ENCODE data around the gene CCDC178.

CCDC178 gene

DNA sequence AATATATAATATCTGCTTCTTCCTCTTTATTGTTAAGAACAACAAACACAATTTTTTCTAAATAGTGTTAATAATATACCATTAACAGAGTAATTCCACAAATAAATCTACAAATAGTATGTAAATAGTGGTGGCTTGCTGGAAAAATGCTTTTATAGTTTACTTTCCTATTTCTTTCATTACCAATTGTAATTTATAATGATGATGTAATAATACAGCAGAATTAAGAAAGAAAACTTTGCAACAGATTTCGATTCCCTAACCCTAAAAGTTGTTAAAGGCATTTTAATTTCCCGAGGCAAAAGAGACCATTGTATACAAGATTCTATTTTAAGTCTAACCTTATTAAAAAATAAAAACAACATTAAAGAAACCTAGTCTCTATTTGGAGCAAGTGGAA, 307.9 kb downstream of the CCDC178 start:
- no peak overlapping the region for H3K4me3 ChIP-seq (ENCODE audit: low read length)
- no peak for DNase-seq (ENCODE audit: low read depth)
- TF ChIP-seq, protein P1, sequence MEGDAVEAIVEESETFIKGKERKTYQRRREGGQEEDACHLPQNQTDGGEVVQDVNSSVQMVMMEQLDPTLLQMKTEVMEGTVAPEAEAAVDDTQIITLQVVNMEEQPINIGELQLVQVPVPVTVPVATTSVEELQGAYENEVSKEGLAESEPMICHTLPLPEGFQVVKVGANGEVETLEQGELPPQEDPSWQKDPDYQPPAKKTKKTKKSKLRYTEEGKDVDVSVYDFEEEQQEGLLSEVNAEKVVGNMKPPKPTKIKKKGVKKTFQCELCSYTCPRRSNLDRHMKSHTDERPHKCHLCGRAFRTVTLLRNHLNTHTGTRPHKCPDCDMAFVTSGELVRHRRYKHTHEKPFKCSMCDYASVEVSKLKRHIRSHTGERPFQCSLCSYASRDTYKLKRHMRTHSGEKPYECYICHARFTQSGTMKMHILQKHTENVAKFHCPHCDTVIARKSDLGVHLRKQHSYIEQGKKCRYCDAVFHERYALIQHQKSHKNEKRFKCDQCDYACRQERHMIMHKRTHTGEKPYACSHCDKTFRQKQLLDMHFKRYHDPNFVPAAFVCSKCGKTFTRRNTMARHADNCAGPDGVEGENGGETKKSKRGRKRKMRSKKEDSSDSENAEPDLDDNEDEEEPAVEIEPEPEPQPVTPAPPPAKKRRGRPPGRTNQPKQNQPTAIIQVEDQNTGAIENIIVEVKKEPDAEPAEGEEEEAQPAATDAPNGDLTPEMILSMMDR (conservative IDR thresholded peaks at IDR 0.05; ENCODE audit: low read depth, low read length) = no peak

DNA sequence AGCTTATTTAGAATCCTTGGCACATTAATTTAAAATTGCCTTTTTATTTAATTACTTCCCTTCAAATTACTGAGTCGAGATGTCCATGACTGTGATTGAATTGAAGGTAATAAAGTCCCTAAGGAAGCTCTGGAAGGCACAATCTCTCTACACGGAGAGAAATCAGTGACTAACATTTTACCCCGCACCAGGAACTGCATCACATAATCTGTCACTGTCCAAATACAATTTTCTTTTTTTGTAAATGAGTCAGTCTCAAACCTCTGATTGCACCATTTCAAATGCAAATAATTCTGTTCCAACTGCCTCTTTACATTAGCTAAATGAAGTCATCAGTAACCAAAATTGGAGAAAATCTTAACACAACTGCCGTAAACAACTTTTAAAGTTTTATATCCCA, 311.9 kb downstream of the CCDC178 start:
- DNase-seq (ENCODE audit: low read depth) = no peak
- TF ChIP-seq, protein P1 (conservative IDR thresholded peaks at IDR 0.05; ENCODE audit: low read depth, low read length) = no peak
- no peak overlapping the region for H3K4me3 ChIP-seq (ENCODE audit: low read length)

GRCh38 chr18:33123862-33124518, 316.5 kb downstream of the CCDC178 start:
- no peak for DNase-seq (ENCODE audit: low read depth)
- TF ChIP-seq, protein P1 (conservative IDR thresholded peaks at IDR 0.05; ENCODE audit: low read depth, low read length) = no peak
- no peak overlapping the region for H3K4me3 ChIP-seq (ENCODE audit: low read length)

- DNase-seq (ENCODE audit: low read depth) = no peak
- H3K4me3 ChIP-seq (ENCODE audit: low read length) = no peak overlapping the region
- TF ChIP-seq, protein P1 (conservative IDR thresholded peaks at IDR 0.05; ENCODE audit: low read depth, low read length) = no peak
These were observed 324.1 kb downstream of the CCDC178 start for GRCh38 chr18:33116376-33116775.

- no peak overlapping the region for H3K4me3 ChIP-seq (ENCODE audit: low read length)
- no peak for DNase-seq (ENCODE audit: low read depth)
- TF ChIP-seq, protein P1 (conservative IDR thresholded peaks at IDR 0.05; ENCODE audit: low read depth, low read length) = no peak
These were observed 324.6 kb downstream of the CCDC178 start for GRCh38 chr18:33115917-33116316.

DNA sequence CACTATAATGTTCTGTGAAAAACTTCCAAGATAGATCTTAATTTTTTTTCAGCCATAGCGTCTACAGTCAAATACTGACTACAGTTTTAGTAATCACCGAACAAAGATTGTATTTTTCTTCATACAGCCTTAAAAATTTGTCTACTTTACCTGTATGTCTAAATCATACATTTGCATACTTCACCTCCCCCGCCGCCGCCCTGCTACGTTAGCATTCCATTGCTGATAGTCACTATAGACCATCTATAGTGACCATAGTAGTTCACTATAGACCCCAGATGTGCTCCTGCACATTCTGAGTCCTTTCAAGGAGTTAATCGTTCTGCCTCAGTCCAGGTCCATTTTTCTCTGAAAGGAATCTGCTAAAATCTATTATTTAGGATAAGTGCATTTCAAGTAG, 325.0 kb downstream of the CCDC178 start:
- TF ChIP-seq, protein P1 (conservative IDR thresholded peaks at IDR 0.05; ENCODE audit: low read depth, low read length) = no peak
- no peak for DNase-seq (ENCODE audit: low read depth)
- H3K4me3 ChIP-seq (ENCODE audit: low read length) = no peak overlapping the region

GRCh38 chr18:33114749-33115148, 325.8 kb downstream of the CCDC178 start:
- TF ChIP-seq, protein P1 (conservative IDR thresholded peaks at IDR 0.05; ENCODE audit: low read depth, low read length) = no peak
- no peak overlapping the region for H3K4me3 ChIP-seq (ENCODE audit: low read length)
- no peak for DNase-seq (ENCODE audit: low read depth)

Measured in retinal pigment epithelial cell (primary cell).